K562 (cell line): ENCODE measurements around the gene EXTL1. TPM values are rescaled to one million over a fixed set of nuclear protein-coding genes. Genes with fewer than 3 reads are reported as not detected.

ENCODE experiments used
- ASH1L ChIP-seq: fragments of 450-650 bp; IDR thresholded peaks from 2 replicates; pipeline ENCODE4 v1.6.1; 2018; ENCODE audit warnings: borderline replicate concordance, mild to moderate bottlenecking, low read depth; ENCODE audit not compliant: partially characterized antibody
- CBX8 ChIP-seq: fragments of 200-600 bp; sonication (generic); IDR thresholded peaks from 2 replicates; pipeline ENCODE4 v1.6.1; 2012; ENCODE audit warnings: borderline replicate concordance, mixed run types, low read depth, mild to moderate bottlenecking, moderate library complexity, mixed read lengths, low read length, control low read depth, inconsistent platforms; ENCODE audit not compliant: poor library complexity, severe bottlenecking; ENCODE audit errors: extremely low read depth
- CHAMP1 ChIP-seq: fragments of 450-650 bp; IDR thresholded peaks from 2 replicates; pipeline ENCODE4 v1.6.1; 2016; ENCODE audit warnings: mild to moderate bottlenecking
- DMBX1 ChIP-seq: fragments of 250-450 bp; sonication (Bioruptor Pico); IDR thresholded peaks from 2 replicates; pipeline ENCODE4 v1.8.0; 2022; ENCODE audit warnings: inconsistent platforms, mild to moderate bottlenecking, moderate library complexity, borderline replicate concordance
- FOXP4 ChIP-seq: sonication (generic); formaldehyde crosslinking; IDR thresholded peaks from 2 replicates; pipeline ENCODE4 v1.8.0; 2022; ENCODE audit warnings: mild to moderate bottlenecking, missing genetic modification reagents, borderline replicate concordance
- KLF13 ChIP-seq: fragments of 450-650 bp; IDR thresholded peaks from 2 replicates; pipeline ENCODE4 v1.6.1; 2016; ENCODE audit warnings: missing genetic modification characterization, low read depth, mild to moderate bottlenecking, missing compliant biosample characterization, moderate library complexity, borderline replicate concordance
- MLLT1 ChIP-seq, 2 experiments: fragments of 450-650 bp; IDR thresholded peaks; 2 replicates each; pipeline ENCODE4 v1.6.1; 2016
- NCOR1 ChIP-seq: fragments of 450-650 bp; IDR thresholded peaks from 2 replicates; pipeline ENCODE4 v1.6.1; 2016; ENCODE audit warnings: mild to moderate bottlenecking, moderate library complexity
- RBFOX2 ChIP-seq: fragments of 200-400 bp; formaldehyde crosslinking; IDR thresholded peaks from 2 replicates; pipeline ENCODE4 v1.6.1; 2017; ENCODE audit warnings: low read depth, mild to moderate bottlenecking, low read length, moderate library complexity
- RBM17 ChIP-seq: fragments of 200-400 bp; formaldehyde crosslinking; IDR thresholded peaks from 2 replicates; pipeline ENCODE4 v1.6.1; 2017; ENCODE audit warnings: low read depth, mild to moderate bottlenecking, low read length, borderline replicate concordance
- SMARCA5 ChIP-seq: fragments of 450-650 bp; IDR thresholded peaks from 2 replicates; pipeline ENCODE4 v1.6.1; 2016
- SRF ChIP-seq, 2 experiments: fragments of 250-450, 450-650 bp in 1 of 2; sonication (Bioruptor Pico) in 1 of 2; sonication (generic) in 1 of 2; formaldehyde crosslinking; IDR thresholded peaks; 2 replicates each; pipeline versions ENCODE4 v1.5.0 to v1.5.1; 2020 to 2022; ENCODE audit warnings: mild to moderate bottlenecking in 1 of 2, missing genetic modification reagents in 1 of 2
- TAL1 ChIP-seq: fragments of 450-650 bp; IDR thresholded peaks from 2 replicates; pipeline ENCODE4 v1.6.1; 2016; ENCODE audit warnings: mild to moderate bottlenecking
- ZBTB49 ChIP-seq: sonication (generic); formaldehyde crosslinking; IDR thresholded peaks from 2 replicates; pipeline ENCODE4 v1.8.0; 2022; ENCODE audit warnings: missing genetic modification reagents, mild to moderate bottlenecking, borderline replicate concordance
- ZBTB8A ChIP-seq: fragments of 450-650 bp; IDR thresholded peaks from 2 replicates; pipeline ENCODE4 v1.6.1; 2018; ENCODE audit warnings: mild to moderate bottlenecking, moderate library complexity; ENCODE audit not compliant: partially characterized antibody
- ZKSCAN3 ChIP-seq: fragments of 250-450 bp; sonication (Bioruptor Pico); IDR thresholded peaks from 2 replicates; pipeline ENCODE4 v1.4.0; 2020
- ZNF217 ChIP-seq: sonication (generic); formaldehyde crosslinking; IDR thresholded peaks from 2 replicates; pipeline ENCODE4 v1.8.0; 2022; ENCODE audit warnings: mild to moderate bottlenecking, missing genetic modification reagents
- ZZZ3 ChIP-seq: fragments of 450-650 bp; IDR thresholded peaks from 2 replicates; pipeline ENCODE4 v1.6.1; 2016; ENCODE audit warnings: antibody characterized with exemption, mild to moderate bottlenecking, moderate library complexity
- polyA plus RNA-seq, 8 experiments: library from polyadenylated mRNA; depleted of rRNA in 4 of 8; stranded (reverse) in 5 of 8; unstranded in 3 of 8; fragments of >200 nt; fragmentation: Nextera tagmentation in 2 of 8; fragmentation: Illumina TruSeq in 1 of 8; extraction: Ambion mirVana in 2 of 8; extraction: Trizol in 1 of 8; gene quantifications; 2 replicates each; pipeline versions ENCODE4 v1.2.1 to v1.2.3, GENCODE V29; 2011 to 2014; ENCODE audit warnings: inconsistent platforms in 1 of 8, missing spikeins in 1 of 8
- total RNA-seq, 7 experiments: library from RNA; depleted of rRNA in 6 of 7; stranded (reverse); fragments of >200 nt in 6 of 7; fragmentation: Illumina TruSeq in 2 of 7; extraction: Trizol in 2 of 7; gene quantifications; 2 replicates each; pipeline versions ENCODE4 v1.2.1 to v1.2.3, GENCODE V29; 2011 to 2021; ENCODE audit warnings: low replicate concordance in 1 of 7

Gene EXTL1
- total and polyA plus RNA-seq, 9 of the 15 experiments (the other 6 are each of a cell fraction or from before 2014, with no cell fraction given): 0.04 to 0.23 (median 0.08) TPM; not detected in 3

GRCh38 chr1:26078286-26079177 is 57.0 kb downstream of the EXTL1 start (continued):
- TF ChIP-seq MLLT1 (IDR thresholded peaks at IDR 0.05): no peak
- TF ChIP-seq KLF13 (tag): no peak
- TF ChIP-seq NCOR1: peak; percentile 47; the same call in 1 of the 2 replicates
- no peak for TF ChIP-seq ZBTB8A
- TF ChIP-seq DMBX1 (CRISPR knock-in tag): no peak
- no peak for TF ChIP-seq SMARCA5
- TF ChIP-seq ZZZ3: no peak
- no peak for TF ChIP-seq ZNF217 (CRISPR knock-in tag)
- TF ChIP-seq FOXP4: no peak
- no peak for TF ChIP-seq CBX8
- TF ChIP-seq RBFOX2: no peak
- TF ChIP-seq ZBTB49 (CRISPR knock-in tag): no peak
- TF ChIP-seq RBM17: no peak
- TF ChIP-seq ZKSCAN3 (CRISPR knock-in tag): no peak
- no peak for TF ChIP-seq ASH1L
- TF ChIP-seq TAL1: peak; percentile 52
- TF ChIP-seq CHAMP1: no peak
- no peak for TF ChIP-seq SRF (CRISPR knock-in tag; IDR thresholded peaks at IDR 0.05)
